Spleen (tissue), 11 donors: Measurements from ENCODE around the gene NPAS2. TPM values are rescaled to one million over a fixed set of nuclear protein-coding genes. Genes with fewer than 3 reads are reported as not detected.

ENCODE experiments used
- DNase-seq: peaks from one replicate; pipeline ENCODE4 v3.0.0-alpha.2; 2020
- H3K27ac ChIP-seq, 8 donors: fragments of 200-600 bp; sonication (generic) in 7 of 8; 1 replicate in 4 of 8; 2 replicates in 4 of 8; pipeline versions ENCODE4 v1.5.0 to v1.8.0; 2016 to 2021; ENCODE audit warnings: inconsistent platforms in 4 of 8, mild to moderate bottlenecking in 4 of 8, moderate library complexity in 1 of 8
- H3K27me3 ChIP-seq, 7 donors: fragments of 200-600 bp; sonication (generic) in 6 of 7; replicated peaks in 1 of 7; 1 replicate in 4 of 7; 2 replicates in 3 of 7; pipeline versions ENCODE4 v1.5.0 to v1.8.0; 2016 to 2021; ENCODE audit warnings: inconsistent platforms in 3 of 7, mild to moderate bottlenecking in 1 of 7
- H3K36me3 ChIP-seq, 6 donors: fragments of 200-600 bp; sonication (generic) in 5 of 6; 1 replicate in 4 of 6; 2 replicates in 2 of 6; pipeline versions ENCODE4 v1.5.0 to v1.8.0; 2016 to 2021; ENCODE audit warnings: inconsistent platforms in 2 of 6
- H3K4me1 ChIP-seq, 6 donors: fragments of 200-600 bp; sonication (generic) in 5 of 6; 1 replicate in 3 of 6; 2 replicates in 3 of 6; pipeline versions ENCODE4 v1.5.0 to v1.8.0; 2016 to 2021; ENCODE audit warnings: inconsistent platforms in 3 of 6
- H3K4me3 ChIP-seq, 8 donors: fragments of 200-600 bp; sonication (generic) in 7 of 8; 1 replicate in 4 of 8; 2 replicates in 4 of 8; pipeline versions ENCODE4 v1.5.0 to v1.8.0; 2016 to 2021; ENCODE audit warnings: inconsistent platforms in 4 of 8, mild to moderate bottlenecking in 4 of 8, moderate library complexity in 2 of 8
- H3K9me3 ChIP-seq, 8 donors: fragments of 200-600 bp; sonication (generic) in 7 of 8; 1 replicate in 4 of 8; 2 replicates in 4 of 8; pipeline versions ENCODE4 v1.5.0 to v1.8.0; 2016 to 2021; ENCODE audit warnings: inconsistent platforms in 4 of 8
- CTCF ChIP-seq, 11 experiments: fragments of 200-600 bp in 7 of 11; fragments of 450-650 bp in 4 of 11; sonication (generic) in 4 of 11; IDR thresholded peaks in 8 of 11; conservative IDR thresholded peaks in 3 of 11; 1 replicate in 7 of 11; 2 replicates in 4 of 11; pipeline versions ENCODE4 v1.4.0 to v1.8.0; 2016 to 2021; ENCODE audit warnings: antibody characterized with exemption in 11 of 11, inconsistent platforms in 4 of 11, mild to moderate bottlenecking in 1 of 11
- POLR2A ChIP-seq, 3 donors: fragments of 450-650 bp; IDR thresholded peaks; one replicate each; pipeline ENCODE4 v1.5.1; 2017; ENCODE audit warnings: antibody characterized with exemption in 3 of 3, mild to moderate bottlenecking in 1 of 3
- POLR2AphosphoS5 ChIP-seq, 3 donors: sonication (generic); formaldehyde crosslinking; IDR thresholded peaks; one replicate each; pipeline ENCODE4 v1.5.1; 2017; ENCODE audit warnings: antibody characterized with exemption in 3 of 3
- WGBS, 5 donors: extraction: QIAGEN DNeasy Blood & Tissue Kit in 3 of 5; methylation state at CpG; one replicate each; pipeline versions ENCODE4 v1.1.5 to v1.1.7; 2013 to 2018; 5-methylcytosine and 5-hydroxymethylcytosine counted together
- intact Hi-C: fragments of 100-400 bp; cut with DNase I; formaldehyde crosslinking; loops from one replicate; pipeline ENCODE4 v1.15.0; 2023; ENCODE audit warnings: low total_unique reads
- polyA plus RNA-seq, 3 donors: library from polyadenylated mRNA; stranded (reverse); fragments of 200-250 nt; gene quantifications; one replicate each; pipeline ENCODE4 v1.2.1, GENCODE V29; 2013
- total RNA-seq, 7 donors: library from RNA; depleted of rRNA in 3 of 7; stranded (reverse); fragments of >200 nt in 3 of 7; fragmentation: NEBNext Ultra II Directional in 4 of 7; extraction: Animal tissue kit (Norgen Biotek cat#: 25700) in 4 of 7; gene quantifications; one replicate each; pipeline versions ENCODE4 v1.1.0 to v1.2.1, GENCODE V29; 2016 to 2021
- donor health status: healthy with polysubstance abuse.
- donor health status: DM: no; HTN: no; CAD: no; lungs with moderate emphysema.
- donor health status: DM: no; HTN: no; CAD: no.
- donor health status: Bipolar disorder and iron deficiency.
- donor health status: healthy.
- donor health status: DM: no; HTN: no; CAD: no.
- donor health status: DM: yes; HTN: yes; CAD: no.

The NPAS2 gene
- total and polyA plus RNA-seq, 10 donors: 2.4 to 24.1 (median 8.4) TPM

- Histone ChIP-seq H3K4me3 (no peak overlapping the region), H3K36me3 (no peaks in the 10 kb centered on the region), H3K9me3 (no peaks in the 10 kb centered on the region), H3K27me3 (no peaks in the 10 kb centered on the region), H3K27ac (no peak overlapping the region), H3K4me1 (peaks cover 0 to 8% (median 0%) of the 10 kb centered on the region in 6 donors)
- no peak for DNase-seq
- TF ChIP-seq POLR2A (IDR thresholded peaks at IDR 0.05) (no peak), CTCF (IDR thresholded peaks at IDR 0.05 in 8 of 11, conservative IDR thresholded peaks at IDR 0.05 in 3 of 11) (no peak), POLR2AphosphoS5 (IDR thresholded peaks at IDR 0.05) (no peak)
- WGBS, 5 donors: 87 to 94% (median 90%) methylated on average over 5 of the region's 5 CpGs
- intact Hi-C loops: no loop called here
Measured at GRCh38 chr2:100906679-100907078, 86.7 kb downstream of the NPAS2 start.

GRCh38 chr2:100907832-100908231, 87.9 kb downstream of the NPAS2 start:
- Histone ChIP-seq H3K4me1 (peaks cover 0 to 8% (median 0%) of the 10 kb centered on the region in 6 donors), H3K9me3 (no peaks in the 10 kb centered on the region), H3K27me3 (peaks cover 0 to 10% (median 0%) of the 10 kb centered on the region in 7 donors), H3K36me3 (no peaks in the 10 kb centered on the region), H3K27ac (no peak overlapping the region), H3K4me3 (no peak overlapping the region)
- intact Hi-C loops: no loop called here
- no peak for DNase-seq
- TF ChIP-seq POLR2AphosphoS5 (IDR thresholded peaks at IDR 0.05) (peak in 1 of 3 donors; percentile 18), CTCF (IDR thresholded peaks at IDR 0.05 in 8 of 11, conservative IDR thresholded peaks at IDR 0.05 in 3 of 11) (no peak)
- 39 to 50% (median 44%) methylated on average over 5 of the region's 5 CpGs for WGBS, 5 donors

- no peak for DNase-seq
- 60 to 79% (median 70%) methylated on average over 10 of the region's 10 CpGs for WGBS, 5 donors
- no peaks in the 10 kb centered on the region for H3K9me3 ChIP-seq
- H3K4me1 ChIP-seq: peaks cover 0 to 8% (median 0%) of the 10 kb centered on the region in 6 donors
- peaks cover 0 to 16% (median 0%) of the 10 kb centered on the region in 7 donors for H3K27me3 ChIP-seq
- H3K4me3 ChIP-seq: no peak overlapping the region
- no peak overlapping the region for H3K27ac ChIP-seq
- no peaks in the 10 kb centered on the region for H3K36me3 ChIP-seq
- intact Hi-C loops: no loop called here
- no peak for TF ChIP-seq CTCF (IDR thresholded peaks at IDR 0.05 in 8 of 11, conservative IDR thresholded peaks at IDR 0.05 in 3 of 11)
Measured at GRCh38 chr2:100909534-100910081, 89.7 kb downstream of the NPAS2 start.

GRCh38 chr2:100910111-100910510, 90.2 kb downstream of the NPAS2 start:
- no peak overlapping the region for H3K27ac ChIP-seq
- H3K36me3 ChIP-seq: no peaks in the 10 kb centered on the region
- intact Hi-C loops: no loop called here
- H3K4me3 ChIP-seq: no peak overlapping the region
- DNase-seq: no peak
- whole genome bisulfite sequencing, 5 donors: 64 to 79% (median 75%) methylated on average over 3 of the region's 3 CpGs
- peaks cover 0 to 8% (median 0%) of the 10 kb centered on the region in 6 donors for H3K4me1 ChIP-seq
- H3K27me3 ChIP-seq: peaks cover 0 to 21% (median 0%) of the 10 kb centered on the region in 7 donors
- peaks cover 0 to 1% (median 0%) of the 10 kb centered on the region in 8 donors for H3K9me3 ChIP-seq
- no peak for TF ChIP-seq POLR2AphosphoS5 (IDR thresholded peaks at IDR 0.05)
- TF ChIP-seq POLR2A (IDR thresholded peaks at IDR 0.05): no peak
- TF ChIP-seq CTCF (IDR thresholded peaks at IDR 0.05 in 8 of 11, conservative IDR thresholded peaks at IDR 0.05 in 3 of 11): no peak
